GM19043 (cell line): ENCODE measurements around the gene HOXB4.

Experiments
- ATAC-seq: cut with Tn5 transposase; IDR thresholded peaks from one replicate; pipeline ENCODE4 v1.9.1; 2021; ENCODE audit warnings: low read depth; ENCODE audit not compliant: unreplicated experiment

Gene HOXB4

DNA sequence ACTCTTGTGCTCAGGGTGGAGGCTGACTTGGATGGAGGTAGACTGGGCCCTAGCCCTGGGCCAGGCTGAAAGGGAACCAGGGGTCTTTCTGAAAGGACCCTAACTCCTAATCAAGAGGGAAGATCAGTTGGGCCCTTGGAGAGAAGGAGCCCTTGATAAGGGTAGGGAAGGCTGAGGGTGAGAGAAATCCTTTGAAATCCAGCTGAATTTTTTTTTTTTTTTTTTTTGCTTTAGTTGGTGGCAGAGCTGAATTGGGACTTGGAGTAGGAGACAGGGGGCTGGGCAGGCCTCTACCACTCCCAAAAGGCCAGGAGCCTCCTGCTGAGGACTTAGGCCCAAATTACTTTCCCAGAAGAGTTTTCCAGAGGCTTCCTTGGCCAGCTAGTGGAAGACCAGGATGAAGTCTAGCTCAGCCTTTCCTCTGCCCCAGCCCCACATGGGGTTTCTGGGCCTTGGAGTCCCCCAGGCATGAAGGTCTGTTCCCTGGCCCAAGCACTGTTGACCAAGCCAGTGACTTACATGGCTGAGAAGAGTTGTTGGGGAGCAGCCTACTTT lies 12.5 kb upstream of the HOXB4 start:
- ATAC-seq = no peak

DNA sequence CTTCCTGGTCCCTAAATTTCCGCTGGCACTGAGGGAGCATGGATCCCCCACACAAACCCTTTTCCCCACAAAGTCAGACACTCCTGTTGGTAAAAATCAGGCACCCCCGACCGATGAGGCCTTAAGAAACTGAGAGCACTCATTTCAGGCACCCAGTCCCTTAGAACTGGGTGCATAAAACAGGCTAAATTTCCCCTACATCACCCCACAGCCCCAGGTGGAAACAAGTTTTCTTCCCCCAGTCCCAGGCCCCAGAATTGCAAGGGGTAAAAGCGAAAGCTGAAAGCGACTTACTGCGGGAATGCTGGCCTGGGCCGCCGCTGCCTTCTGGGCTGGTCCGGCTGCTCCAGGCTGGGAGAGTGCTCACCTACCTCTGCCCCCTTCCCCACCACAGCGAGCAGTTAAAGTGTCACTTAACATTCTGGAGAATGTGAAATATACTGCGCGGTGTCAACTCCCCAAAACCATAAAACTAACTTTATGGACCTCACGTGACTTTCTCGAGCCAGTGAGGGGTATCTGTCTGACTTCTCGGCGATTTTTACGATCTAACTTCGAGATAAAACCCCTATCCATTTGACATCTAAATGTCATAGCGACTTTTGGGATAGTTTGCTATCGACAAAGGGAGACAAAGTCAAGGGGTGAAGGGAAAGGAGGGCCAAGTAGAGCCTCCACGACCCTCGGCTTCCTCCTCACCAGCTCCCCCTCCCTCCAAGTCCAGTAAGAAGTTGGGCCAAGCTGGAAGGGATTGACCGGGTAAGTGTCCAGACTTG lies 11.9 kb upstream of the HOXB4 start, which contains the start of gene HOXB3:
Gene HOXB3, minus strand, starts transcription at position 411 of the 776 bp plus-strand sequence. CDS start 37,767 bp downstream, outside the sequence.
- no peak for ATAC-seq

DNA sequence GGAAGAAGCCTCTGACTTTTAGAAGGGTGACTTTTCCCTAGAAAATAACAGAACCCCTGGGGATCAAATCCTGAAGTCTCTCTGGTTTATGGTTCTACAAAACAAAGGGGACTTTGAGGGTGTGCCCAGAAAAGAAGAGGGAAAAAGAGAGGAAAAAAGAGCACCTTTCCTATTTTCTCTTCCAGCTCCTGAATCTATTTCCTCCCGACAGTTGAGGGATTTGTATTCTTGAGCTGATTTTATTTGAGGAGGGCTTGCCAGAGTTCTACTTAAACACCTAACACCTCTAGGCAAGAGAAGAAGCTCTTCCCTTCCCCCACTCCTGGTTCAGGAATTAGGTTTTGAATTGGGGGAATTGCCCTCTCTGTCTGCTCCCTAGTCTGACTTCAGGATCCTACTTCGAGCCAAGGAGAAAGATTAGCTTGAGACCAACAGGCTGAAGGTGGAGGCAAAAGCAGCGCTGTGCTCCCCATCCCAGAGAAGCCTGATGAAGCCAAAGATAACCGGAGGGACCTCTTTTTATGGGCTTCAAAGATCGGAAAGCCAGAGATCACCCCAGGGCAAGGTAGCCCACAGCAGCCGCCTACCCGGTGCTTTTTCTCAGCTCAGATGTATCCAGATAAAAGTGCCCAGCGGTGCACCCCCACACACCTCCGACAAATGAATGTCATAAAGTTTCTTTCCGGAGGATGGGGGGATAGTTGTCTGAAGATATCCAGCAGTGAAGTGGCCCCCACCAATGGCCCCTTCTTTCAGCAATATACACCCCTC lies 11.1 kb upstream of the HOXB4 start:
- ATAC-seq = no peak

DNA sequence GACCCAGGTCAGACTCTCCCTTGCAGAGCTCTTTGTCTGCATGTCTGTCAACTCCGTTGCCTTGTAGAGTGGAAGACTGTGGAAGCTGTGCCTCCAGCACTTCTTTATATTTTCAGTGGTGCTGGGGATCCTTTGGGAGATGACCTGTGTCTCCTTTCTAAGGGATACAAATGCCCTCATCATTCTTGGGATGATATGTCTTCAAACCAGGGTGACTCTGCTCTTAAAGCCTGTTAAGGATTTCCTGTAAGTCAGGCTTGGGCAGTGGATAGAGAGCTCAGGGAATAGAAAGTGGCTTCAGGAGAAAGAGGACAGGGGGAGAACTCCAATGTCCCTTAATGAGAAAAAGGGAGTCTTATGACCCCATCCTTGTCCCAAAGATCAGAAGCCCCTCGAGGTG lies 10.4 kb upstream of the HOXB4 start:
- no peak for ATAC-seq

DNA sequence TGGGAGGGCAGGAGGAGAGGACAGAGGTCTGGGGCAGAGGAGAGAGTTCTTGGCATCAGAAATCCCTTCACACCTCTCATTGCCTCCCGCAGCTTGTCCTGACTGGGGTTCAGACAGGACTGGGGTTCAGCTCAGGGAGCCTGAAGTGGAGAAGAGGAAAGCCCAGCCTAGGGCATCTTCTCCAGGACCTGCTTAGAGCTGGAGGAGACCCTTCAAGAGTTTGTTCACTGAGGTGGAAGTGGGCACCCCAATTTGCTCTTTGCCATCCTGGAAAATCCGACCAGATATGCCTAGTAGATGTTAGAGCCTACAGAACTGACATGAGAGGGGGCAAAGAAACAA lies 9.9 kb upstream of the HOXB4 start:
- ATAC-seq = no peak

DNA sequence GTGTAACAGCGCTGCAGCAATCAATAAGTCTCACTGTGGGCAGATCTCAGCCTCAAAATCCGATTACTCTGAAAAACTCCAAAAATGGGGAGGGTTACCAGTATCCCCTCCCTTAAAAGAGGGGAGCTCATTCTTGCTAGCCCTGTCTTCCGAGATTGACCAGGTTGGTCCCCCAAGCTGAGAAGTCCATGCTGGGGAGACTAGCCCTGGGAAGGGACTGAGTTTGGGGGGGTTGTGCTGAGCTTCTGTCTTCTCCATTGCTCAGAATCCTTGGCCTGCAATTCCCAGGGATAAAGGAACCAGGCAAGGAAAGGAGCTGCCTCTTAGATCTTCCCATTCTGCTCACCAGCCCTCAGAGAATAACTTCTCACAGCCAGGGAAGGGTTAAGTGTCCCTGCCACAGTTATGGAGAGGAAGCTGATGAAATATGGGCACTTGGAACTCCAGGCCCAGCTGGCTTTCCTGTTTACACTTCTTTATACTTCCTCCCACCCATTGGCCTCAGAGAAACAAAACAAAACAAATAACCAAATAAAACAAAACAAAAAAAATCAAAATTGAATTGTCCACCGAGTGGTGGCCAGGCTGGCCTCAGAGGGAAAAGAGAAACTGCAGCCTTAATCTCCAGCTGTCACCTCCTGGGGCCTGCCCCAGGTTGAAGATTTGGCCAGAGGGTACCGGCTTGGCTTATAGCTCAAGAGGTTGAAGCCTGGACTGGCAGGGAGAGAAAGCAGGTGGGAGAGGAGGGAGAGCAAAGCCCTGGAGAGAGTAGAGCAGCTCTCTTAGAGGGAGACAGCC lies 9.3 kb upstream of the HOXB4 start:
- no peak for ATAC-seq

DNA sequence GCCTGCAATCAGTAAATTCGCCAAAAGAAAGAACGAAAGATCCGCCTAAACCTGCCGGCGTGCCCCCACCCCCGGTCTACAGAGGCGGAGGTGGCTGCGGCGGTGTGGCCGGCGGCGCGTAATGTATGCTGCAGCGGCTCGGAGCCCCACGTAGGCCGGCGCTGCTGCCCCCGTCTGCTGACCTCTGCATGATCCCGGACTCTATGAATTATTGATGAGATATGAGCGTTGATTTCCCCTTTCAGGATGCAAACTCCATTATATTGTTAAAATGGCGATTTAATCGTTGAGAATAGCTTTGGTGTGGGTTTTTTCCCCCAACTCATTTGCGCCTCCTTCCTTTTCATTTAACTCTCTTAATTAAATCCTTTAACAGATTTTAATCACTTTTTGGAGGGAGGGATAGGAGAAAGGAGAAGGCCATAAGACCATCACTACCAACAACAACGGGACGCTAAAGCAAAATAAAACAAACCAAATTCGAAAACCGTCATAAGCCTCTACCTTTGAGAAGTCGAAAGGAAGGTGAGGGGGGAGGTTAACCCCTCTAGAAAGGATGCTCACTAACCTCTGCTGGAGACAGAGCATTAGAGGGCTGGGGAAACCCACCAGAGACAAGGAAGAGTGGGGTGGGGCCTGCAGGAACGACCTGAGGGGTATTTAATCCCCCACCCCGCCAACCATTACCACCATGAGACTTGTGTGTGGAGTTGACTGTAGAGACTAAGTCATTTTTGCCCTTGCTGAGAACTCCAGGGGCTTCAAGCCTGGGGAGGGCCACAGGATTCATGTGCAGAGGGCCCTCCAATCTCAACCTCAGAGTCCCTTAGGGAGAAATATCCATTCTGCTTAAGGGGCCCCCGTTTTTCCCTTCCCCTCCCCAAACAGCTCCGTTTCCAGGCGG lies 8.5 kb upstream of the HOXB4 start:
- no peak for ATAC-seq

DNA sequence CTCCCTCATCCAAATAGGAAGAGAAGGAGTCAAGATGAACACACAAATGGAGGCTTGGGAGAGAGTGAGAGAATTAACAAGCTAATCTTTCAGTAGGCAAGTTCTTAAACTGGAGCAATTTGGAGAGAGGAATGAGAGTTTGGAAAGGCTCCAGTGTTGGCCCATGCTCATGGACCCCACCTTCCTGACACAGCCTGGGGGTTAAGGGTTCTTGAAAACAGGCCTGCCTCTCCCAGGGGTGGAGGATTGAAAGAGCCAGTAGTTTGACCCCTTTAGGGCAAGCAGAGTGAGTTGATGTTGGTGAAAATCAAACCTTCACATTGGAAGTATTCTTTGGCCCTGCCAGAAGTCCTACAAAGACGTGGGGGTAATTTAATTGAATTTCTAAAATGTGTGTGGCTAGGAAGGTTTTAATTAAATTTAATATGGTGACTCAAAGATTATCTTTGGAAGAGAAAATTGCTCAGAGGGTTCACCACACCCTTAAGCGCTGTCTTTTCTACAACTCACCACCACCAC lies 6.1 kb upstream of the HOXB4 start:
- ATAC-seq = no peak

DNA sequence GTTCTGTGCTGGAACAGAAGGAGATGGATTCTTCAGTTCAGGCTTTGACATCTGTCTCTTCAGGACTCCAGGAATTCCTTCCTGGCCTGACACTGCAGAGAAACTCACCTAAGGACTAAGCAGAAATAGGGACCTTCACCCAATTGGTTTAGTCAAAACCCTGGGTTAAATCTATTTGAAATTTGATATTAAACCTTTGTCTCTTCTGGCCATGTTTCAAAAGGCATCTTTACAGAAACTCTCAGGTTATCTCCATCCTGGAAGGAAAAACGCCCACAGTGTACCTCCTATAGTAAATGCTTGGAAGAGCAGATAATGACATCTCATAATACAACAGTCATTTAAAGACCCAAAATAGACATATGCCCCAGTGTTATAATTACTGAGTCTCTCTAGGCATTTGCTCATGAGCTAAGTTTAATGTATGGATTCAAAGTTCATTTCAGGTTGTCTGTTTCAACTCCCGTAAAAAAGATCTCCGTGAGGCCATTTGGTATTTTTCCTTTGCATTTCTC lies 5.6 kb upstream of the HOXB4 start:
- ATAC-seq = no peak

DNA sequence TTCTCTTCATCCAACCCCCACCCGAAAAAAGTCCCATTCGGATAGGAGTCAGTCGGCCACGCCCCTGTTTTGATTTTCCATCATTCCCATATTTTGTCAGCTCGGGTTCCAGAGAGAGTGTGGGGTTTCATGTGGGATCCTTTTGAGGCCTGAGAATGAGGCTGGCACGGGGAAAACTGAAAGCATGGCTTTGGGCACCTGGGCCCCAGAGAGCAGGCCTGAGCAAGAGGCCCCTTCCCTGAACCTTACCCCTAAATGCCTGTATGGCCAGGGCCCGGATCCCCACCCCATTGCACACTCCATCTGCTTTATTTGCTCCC lies 4.6 kb upstream of the HOXB4 start:
- no peak for ATAC-seq

DNA sequence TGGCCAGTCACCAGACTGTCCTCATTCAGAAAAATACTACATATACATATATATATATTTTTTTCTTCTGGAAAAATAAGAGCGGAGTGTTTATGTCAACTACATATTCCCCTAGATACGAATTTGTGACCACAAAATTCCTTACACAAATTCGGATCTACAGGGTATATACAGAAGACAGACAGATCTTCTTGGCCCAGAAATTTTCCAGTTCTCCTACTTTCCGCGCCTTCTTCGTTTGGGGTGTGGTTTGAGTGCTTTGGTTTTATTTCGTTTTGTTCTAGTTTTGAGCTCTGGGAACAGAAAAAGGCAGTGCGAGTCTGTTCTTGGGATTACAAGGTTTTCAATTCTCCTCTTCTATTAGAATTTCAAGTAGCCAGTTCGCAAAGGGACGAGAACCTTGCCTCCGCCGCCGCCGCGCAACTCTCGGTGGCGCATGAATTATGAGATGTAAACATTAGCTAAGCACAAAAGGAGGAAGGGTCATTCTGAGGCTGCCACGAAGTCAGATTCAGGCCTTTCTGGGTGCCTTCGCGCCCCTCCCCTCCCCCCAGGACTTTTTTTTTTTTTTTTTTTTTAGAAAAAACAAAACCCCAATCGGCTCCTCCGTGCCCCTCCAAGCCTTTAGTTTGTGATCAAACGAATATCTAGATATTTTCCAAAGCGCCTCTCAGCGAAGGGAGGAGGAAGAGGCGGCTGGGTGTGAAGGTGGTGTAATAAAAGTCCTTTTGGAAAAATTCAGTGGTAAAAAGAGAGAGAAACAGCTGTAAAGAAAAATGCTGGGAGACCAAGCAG lies 1.8 kb upstream of the HOXB4 start:
- no peak for ATAC-seq

DNA sequence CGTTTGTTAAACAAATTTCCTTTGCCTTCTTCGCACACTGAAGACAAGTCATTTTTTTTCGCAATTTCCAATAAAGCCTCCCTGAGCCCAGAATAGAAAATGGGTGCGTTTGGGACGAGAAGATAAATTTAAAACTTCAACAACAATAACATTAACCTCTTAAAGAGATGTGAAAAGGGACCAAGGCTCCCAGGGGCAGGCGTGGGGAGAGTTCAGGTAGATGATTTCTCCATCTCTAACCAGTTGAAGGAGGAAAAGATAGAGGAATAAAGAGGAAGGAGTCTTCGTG lies 1.3 kb upstream of the HOXB4 start:
- ATAC-seq = no peak

DNA sequence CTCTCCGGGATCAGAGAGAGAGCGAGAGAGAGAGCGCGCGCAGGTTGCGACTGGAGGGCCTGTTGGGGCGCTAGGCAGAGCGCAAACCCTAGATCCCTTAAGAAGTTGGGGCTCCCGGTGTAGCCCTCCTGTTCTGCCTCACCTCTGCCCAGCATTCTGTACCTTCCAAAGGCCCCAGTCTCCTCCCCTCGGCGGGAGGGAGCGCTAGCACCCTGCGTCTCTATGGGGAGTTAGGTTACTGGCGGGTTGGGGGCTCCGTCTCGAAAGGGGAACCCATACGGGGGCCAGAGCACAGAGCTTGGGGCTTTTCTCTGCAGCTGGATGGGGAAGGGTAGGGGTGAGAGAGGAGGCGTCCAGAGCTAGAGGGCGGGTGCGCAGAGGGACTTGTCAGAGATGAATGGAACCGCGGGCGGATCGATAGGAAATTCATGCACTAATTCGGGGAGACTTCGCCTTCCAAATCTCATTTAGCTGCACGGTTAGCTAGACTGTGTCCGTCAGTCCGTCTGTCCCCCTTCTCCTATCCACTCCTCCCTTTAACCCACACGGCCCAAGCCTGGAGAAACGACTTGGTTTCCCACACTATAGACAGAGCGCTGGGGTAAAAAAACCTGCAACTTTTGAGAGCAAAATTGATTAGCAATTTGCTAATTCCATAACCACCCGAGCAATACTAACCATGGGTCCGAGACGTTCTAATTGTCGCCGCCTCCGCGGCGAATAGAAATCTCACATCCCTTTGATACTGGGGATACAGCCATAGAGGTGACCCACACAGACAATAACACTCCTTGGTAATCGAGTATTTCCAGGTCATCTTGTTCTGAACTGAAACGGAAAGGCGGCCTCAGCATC lies 693 bp upstream of the HOXB4 start:
- ATAC-seq = no peak

DNA sequence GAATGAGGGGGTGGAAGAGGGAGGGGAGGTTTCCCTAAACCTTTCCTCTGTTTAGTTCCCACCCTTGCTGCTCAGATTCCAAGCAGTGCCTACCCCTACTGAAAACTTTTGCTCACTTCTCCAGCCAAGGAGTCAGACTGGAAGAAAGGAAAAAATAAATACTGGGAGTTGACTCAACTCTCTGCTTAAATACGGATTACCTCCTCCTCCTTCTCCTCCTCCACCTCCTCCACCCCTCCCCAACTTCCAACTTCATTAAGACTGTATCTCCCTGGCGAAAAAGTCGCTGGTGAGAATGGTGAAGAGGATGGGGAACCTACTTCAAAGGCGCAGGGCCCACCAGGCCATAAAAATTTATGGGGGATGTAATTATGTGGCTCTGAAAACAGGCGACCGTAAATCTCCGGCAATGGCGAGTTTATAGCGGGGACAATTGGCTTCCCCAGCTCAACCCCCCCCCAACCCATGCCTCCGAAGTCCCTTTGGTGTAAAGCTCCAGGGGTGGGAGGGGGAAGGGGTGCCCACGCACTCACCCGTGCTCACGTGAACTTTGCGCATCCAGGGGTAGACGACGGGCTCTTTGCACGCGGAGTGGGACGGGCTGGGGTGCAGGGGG lies 712 bp downstream of the HOXB4 start:
- no peak for ATAC-seq

DNA sequence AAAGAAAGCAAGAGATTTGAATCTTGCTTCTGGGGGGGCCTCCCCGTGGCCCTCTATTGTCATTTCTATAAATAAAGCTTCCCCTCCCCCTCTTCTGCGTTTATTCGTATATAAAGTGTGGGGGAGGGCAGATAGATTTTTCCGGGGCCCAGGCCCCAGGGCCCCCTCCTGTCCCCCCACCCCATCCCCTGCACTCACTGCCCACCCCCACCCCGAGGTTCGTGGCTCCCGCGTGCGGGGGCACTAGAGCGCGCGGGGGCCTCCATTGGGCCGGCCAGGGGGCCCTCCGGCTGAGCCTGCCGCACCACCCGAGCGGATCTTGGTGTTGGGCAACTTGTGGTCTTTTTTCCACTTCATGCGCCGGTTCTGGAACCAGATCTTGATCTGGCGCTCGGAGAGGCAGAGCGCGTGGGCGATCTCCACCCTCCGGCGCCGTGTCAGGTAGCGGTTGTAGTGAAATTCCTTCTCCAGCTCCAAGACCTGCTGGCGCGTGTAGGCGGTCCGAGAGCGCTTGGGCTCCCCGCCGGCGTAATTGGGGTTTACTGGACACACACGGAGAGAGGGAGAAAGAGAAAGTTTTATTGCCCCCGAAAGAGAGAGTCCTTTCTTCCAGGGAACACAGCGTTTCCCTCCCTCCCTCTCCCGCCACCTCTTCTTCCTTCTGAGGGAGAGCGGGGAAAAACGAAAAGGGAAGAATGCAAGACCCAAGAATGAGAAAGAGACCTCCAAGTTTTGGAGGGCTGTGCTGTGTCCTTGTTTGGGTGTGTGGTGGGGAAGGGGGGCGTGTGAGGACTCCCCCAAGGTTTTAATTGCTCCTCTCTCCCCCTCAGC lies 1.5 kb downstream of the HOXB4 start:
- ATAC-seq = no peak

DNA sequence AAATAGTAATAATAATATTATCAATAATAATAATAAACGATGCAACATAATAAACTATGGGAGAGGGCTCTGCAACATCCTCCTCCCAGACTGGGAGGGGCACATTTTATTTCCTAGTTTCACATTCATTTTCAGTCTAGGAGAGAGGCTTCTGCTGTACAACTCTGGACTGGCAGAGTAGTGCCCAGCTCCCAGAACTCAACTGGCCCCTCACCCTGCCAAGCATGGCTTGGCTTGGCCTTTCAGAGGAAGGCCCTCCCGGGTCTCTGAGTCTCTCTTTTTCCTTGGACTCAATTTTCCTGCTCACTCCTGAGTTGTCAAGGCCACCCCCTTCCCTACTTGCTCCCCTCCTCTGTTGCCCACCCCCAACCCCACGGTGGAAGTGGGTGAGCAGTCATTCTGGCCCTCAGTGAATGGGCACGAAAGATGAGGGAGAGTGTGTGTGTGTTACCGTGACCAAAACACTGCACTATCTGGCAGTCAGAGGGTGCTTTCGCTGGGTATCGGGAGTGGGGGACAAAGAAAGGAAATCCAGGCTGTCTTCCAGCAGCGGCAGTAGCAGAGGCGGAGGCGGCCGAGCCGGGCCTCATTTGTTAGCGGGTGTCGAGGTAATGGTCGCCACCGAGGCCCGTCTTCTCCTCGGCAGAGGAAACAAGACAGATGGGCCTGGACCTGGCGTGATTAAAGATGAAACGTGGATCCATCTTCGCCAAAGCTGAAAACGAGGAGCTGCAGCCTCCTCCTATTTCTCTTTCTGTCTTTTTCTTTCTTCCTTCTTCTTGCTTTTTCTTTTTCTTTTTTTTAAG lies 2.3 kb downstream of the HOXB4 start:
- no peak for ATAC-seq
